Measurements from ENCODE around the gene ZNF775. TPM values are rescaled to one million over a fixed set of nuclear protein-coding genes. Genes with fewer than 3 reads are reported as not detected.

ZNF775 gene
- total and polyA plus RNA-seq, 2 of the 13 experiments (the other 11 are each of a cell fraction or from before 2014, with no cell fraction given): 3.1 to 3.2 TPM

DNA sequence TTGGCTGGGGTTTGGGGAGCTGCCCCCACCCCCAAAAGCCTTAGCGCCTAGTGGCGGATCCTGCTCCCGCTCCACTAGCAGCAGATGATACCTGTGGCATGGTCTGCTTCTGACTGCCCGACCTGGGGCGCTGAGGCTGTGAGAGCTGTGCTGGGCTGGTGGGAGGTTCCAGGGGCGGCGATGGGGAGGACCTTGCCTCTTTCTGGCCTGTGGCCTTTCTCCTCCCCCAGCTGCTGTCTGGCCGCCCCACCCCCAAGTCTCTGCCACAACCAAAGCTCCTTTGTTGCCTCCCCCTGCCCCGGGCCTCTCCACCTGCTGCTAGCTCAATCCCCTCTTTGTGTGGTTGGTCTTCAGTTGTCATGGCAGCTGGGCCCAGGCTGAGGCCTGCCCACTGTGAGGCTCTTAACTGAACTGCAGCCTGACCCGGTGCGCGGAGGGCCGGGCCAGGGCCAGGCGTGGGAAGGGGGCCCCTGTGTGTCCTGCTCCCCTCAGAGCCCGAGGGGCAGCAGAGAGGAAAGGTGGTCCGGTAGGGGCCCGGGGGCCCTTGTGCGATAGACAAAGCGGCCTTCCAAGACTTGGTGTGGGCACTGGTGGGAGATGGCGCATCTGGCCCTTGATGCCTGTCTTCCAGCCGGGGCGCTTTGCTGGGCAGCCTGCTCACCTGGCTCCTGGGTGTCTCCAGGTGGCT, 4.7 kb downstream of the ZNF775 start (continued):
- TF ChIP-seq, protein P1, sequence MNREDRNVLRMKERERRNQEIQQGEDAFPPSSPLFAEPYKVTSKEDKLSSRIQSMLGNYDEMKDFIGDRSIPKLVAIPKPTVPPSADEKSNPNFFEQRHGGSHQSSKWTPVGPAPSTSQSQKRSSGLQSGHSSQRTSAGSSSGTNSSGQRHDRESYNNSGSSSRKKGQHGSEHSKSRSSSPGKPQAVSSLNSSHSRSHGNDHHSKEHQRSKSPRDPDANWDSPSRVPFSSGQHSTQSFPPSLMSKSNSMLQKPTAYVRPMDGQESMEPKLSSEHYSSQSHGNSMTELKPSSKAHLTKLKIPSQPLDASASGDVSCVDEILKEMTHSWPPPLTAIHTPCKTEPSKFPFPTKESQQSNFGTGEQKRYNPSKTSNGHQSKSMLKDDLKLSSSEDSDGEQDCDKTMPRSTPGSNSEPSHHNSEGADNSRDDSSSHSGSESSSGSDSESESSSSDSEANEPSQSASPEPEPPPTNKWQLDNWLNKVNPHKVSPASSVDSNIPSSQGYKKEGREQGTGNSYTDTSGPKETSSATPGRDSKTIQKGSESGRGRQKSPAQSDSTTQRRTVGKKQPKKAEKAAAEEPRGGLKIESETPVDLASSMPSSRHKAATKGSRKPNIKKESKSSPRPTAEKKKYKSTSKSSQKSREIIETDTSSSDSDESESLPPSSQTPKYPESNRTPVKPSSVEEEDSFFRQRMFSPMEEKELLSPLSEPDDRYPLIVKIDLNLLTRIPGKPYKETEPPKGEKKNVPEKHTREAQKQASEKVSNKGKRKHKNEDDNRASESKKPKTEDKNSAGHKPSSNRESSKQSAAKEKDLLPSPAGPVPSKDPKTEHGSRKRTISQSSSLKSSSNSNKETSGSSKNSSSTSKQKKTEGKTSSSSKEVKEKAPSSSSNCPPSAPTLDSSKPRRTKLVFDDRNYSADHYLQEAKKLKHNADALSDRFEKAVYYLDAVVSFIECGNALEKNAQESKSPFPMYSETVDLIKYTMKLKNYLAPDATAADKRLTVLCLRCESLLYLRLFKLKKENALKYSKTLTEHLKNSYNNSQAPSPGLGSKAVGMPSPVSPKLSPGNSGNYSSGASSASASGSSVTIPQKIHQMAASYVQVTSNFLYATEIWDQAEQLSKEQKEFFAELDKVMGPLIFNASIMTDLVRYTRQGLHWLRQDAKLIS (CRISPR knock-in tag; IDR thresholded peaks at IDR 0.05): no peak
- TF ChIP-seq, protein P2, sequence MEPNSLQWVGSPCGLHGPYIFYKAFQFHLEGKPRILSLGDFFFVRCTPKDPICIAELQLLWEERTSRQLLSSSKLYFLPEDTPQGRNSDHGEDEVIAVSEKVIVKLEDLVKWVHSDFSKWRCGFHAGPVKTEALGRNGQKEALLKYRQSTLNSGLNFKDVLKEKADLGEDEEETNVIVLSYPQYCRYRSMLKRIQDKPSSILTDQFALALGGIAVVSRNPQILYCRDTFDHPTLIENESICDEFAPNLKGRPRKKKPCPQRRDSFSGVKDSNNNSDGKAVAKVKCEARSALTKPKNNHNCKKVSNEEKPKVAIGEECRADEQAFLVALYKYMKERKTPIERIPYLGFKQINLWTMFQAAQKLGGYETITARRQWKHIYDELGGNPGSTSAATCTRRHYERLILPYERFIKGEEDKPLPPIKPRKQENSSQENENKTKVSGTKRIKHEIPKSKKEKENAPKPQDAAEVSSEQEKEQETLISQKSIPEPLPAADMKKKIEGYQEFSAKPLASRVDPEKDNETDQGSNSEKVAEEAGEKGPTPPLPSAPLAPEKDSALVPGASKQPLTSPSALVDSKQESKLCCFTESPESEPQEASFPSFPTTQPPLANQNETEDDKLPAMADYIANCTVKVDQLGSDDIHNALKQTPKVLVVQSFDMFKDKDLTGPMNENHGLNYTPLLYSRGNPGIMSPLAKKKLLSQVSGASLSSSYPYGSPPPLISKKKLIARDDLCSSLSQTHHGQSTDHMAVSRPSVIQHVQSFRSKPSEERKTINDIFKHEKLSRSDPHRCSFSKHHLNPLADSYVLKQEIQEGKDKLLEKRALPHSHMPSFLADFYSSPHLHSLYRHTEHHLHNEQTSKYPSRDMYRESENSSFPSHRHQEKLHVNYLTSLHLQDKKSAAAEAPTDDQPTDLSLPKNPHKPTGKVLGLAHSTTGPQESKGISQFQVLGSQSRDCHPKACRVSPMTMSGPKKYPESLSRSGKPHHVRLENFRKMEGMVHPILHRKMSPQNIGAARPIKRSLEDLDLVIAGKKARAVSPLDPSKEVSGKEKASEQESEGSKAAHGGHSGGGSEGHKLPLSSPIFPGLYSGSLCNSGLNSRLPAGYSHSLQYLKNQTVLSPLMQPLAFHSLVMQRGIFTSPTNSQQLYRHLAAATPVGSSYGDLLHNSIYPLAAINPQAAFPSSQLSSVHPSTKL (CRISPR knock-in tag; IDR thresholded peaks at IDR 0.05): peak; percentile 51
- TF ChIP-seq STAG1 (CRISPR knock-in tag; IDR thresholded peaks at IDR 0.05) (no peak), RXRA (CRISPR knock-in tag; IDR thresholded peaks at IDR 0.05) (peak; percentile 84), ZFP36L1 (CRISPR knock-in tag; IDR thresholded peaks at IDR 0.05) (0 out of 2 replicates have a peak, but pooled peaks have one; percentile 83), ZNF780A (CRISPR knock-in tag; IDR thresholded peaks at IDR 0.05) (no peak; the same call in 1 of the 2 replicates), RFXANK (CRISPR knock-in tag; IDR thresholded peaks at IDR 0.05) (no peak), ELF3 (CRISPR knock-in tag; IDR thresholded peaks at IDR 0.05) (peak; percentile 54; the same call in 1 of the 2 replicates), MTA3 (CRISPR knock-in tag; IDR thresholded peaks at IDR 0.05) (no peak), SRY (CRISPR knock-in tag; IDR thresholded peaks at IDR 0.05) (no peak), SMAD3 (CRISPR knock-in tag; IDR thresholded peaks at IDR 0.05) (0 out of 2 replicates have a peak, but pooled peaks have one; percentile 40), ZNF629 (CRISPR knock-in tag; conservative IDR thresholded peaks at IDR 0.05) (0 out of 2 replicates have a peak, but pooled peaks have one; percentile 27), HNRNPLL (IDR thresholded peaks at IDR 0.05; ENCODE audit: low read depth, low read length, poor library complexity, severe bottlenecking) (peak; percentile 67), NCOA1 (CRISPR knock-in tag; IDR thresholded peaks at IDR 0.05) (no peak), HMGA1 (CRISPR knock-in tag; conservative IDR thresholded peaks at IDR 0.05) (no peak), SP4 (CRISPR knock-in tag; IDR thresholded peaks at IDR 0.05) (peak; percentile 91), SIN3A (IDR thresholded peaks at IDR 0.05; ENCODE audit: borderline replicate concordance, low read depth, low read length) (0 out of 2 replicates have a peak, but pooled peaks have one; percentile 51), NR2F6 (IDR thresholded peaks at IDR 0.05) (peak; percentile 54), NR2F6 (CRISPR knock-in tag; IDR thresholded peaks at IDR 0.05) (peak; percentile 66; the same call in 1 of the 2 replicates)
- TF ChIP-seq, protein P3, sequence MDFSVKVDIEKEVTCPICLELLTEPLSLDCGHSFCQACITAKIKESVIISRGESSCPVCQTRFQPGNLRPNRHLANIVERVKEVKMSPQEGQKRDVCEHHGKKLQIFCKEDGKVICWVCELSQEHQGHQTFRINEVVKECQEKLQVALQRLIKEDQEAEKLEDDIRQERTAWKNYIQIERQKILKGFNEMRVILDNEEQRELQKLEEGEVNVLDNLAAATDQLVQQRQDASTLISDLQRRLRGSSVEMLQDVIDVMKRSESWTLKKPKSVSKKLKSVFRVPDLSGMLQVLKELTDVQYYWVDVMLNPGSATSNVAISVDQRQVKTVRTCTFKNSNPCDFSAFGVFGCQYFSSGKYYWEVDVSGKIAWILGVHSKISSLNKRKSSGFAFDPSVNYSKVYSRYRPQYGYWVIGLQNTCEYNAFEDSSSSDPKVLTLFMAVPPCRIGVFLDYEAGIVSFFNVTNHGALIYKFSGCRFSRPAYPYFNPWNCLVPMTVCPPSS (IDR thresholded peaks at IDR 0.05): no peak
- TF ChIP-seq, protein P4, sequence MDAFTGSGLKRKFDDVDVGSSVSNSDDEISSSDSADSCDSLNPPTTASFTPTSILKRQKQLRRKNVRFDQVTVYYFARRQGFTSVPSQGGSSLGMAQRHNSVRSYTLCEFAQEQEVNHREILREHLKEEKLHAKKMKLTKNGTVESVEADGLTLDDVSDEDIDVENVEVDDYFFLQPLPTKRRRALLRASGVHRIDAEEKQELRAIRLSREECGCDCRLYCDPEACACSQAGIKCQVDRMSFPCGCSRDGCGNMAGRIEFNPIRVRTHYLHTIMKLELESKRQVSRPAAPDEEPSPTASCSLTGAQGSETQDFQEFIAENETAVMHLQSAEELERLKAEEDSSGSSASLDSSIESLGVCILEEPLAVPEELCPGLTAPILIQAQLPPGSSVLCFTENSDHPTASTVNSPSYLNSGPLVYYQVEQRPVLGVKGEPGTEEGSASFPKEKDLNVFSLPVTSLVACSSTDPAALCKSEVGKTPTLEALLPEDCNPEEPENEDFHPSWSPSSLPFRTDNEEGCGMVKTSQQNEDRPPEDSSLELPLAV (CRISPR knock-in tag; conservative IDR thresholded peaks at IDR 0.05; ENCODE audit: low read depth): no peak
